ENCODE results near the gene ARHGEF3. TPM values are rescaled to one million over a fixed set of nuclear protein-coding genes. Genes with fewer than 3 reads are reported as not detected.
"Not testable (repeated sequence)": the region's sequence is repeated elsewhere in the genome, so short reads cannot be mapped to it uniquely, and the experiment has no call there.

ARHGEF3 gene
- total RNA-seq, 1 experiment from 2014 or later = 10.2 TPM

GRCh38 chr3:56711344-56711743, 90.4 kb downstream of the ARHGEF3 start:
- H3K27ac Mint-ChIP-seq (ENCODE audit: unreplicated experiment) = no peak overlapping the region
- CTCF ChIA-PET = no interaction called here
- no peaks in the 10 kb centered on the region for H3K4me1 Mint-ChIP-seq (ENCODE audit: low read depth, unreplicated experiment)
- H3K9me3 Mint-ChIP-seq (ENCODE audit: unreplicated experiment) = no peaks in the 10 kb centered on the region
- no peaks in the 10 kb centered on the region for H3K27me3 Mint-ChIP-seq (ENCODE audit: insufficient read depth, unreplicated experiment)
- intact Hi-C loops (cut with micrococcal nuclease; ENCODE audit: unreplicated experiment) = no loop called here
- no peak overlapping the region for H3K4me3 Mint-ChIP-seq (ENCODE audit: unreplicated experiment)
- TF ChIP-seq CTCF (IDR thresholded peaks at IDR 0.05; ENCODE audit: insufficient read depth in 1 of 2, low read depth in 1 of 2, low read length in 1 of 2, severe bottlenecking in 1 of 2, unreplicated experiment in 1 of 2) = no peak
- peaks cover 6% of the 10 kb centered on the region for H3K9me3 ChIP-seq
- no peaks in the 10 kb centered on the region for H3K4me1 ChIP-seq
- no peak for DNase-seq
- no peak overlapping the region for H3K4me3 ChIP-seq (ENCODE audit: low read depth, low read length)
- H3K36me3 ChIP-seq (ENCODE audit: control insufficient read depth, insufficient read depth, low read length) = no peaks in the 10 kb centered on the region
- POLR2A ChIA-PET = no interaction called here
- no peaks in the 10 kb centered on the region for H3K27me3 ChIP-seq (replicated peaks; ENCODE audit: control insufficient read depth, insufficient read depth, low read length)
- BruUV-seq (replicated peaks) = no TSS peak
- no peaks in the 10 kb centered on the region for H3K36me3 Mint-ChIP-seq (ENCODE audit: insufficient read depth, unreplicated experiment)

- intact Hi-C loops (cut with micrococcal nuclease; ENCODE audit: unreplicated experiment); POLR2A ChIA-PET: not testable (repeated sequence)
Measured at GRCh38 chr3:56707412-56707811, 94.3 kb downstream of the ARHGEF3 start.

GRCh38 chr3:56706629-56707028, 95.1 kb downstream of the ARHGEF3 start:
- H3K4me3 ChIP-seq (ENCODE audit: low read depth, low read length) = no peak overlapping the region
- Mint-ChIP-seq H3K27ac (ENCODE audit: unreplicated experiment) (no peak overlapping the region), H3K9me3 (ENCODE audit: unreplicated experiment) (no peaks in the 10 kb centered on the region), H3K4me3 (ENCODE audit: unreplicated experiment) (no peak overlapping the region), H3K4me1 (ENCODE audit: low read depth, unreplicated experiment) (no peaks in the 10 kb centered on the region), H3K27me3 (ENCODE audit: insufficient read depth, unreplicated experiment) (no peaks in the 10 kb centered on the region), H3K36me3 (ENCODE audit: insufficient read depth, unreplicated experiment) (no peaks in the 10 kb centered on the region)
- no peaks in the 10 kb centered on the region for H3K4me1 ChIP-seq
- no TSS peak for BruUV-seq (replicated peaks)
- no peak for TF ChIP-seq CTCF (IDR thresholded peaks at IDR 0.05; ENCODE audit: insufficient read depth in 1 of 2, low read depth in 1 of 2, low read length in 1 of 2, severe bottlenecking in 1 of 2, unreplicated experiment in 1 of 2)
- no peak for DNase-seq
- no peaks in the 10 kb centered on the region for H3K36me3 ChIP-seq (ENCODE audit: control insufficient read depth, insufficient read depth, low read length)
- ChIA-PET POLR2A (no interaction called here), CTCF (interaction anchor here (1.1 kb wide), 1 partner anchor 95 kb away, joined by 5 read pairs; the partner anchor contains the start of gene ARHGEF3)
- H3K9me3 ChIP-seq = peaks cover 8% of the 10 kb centered on the region
- intact Hi-C loops (cut with micrococcal nuclease; ENCODE audit: unreplicated experiment) = no loop called here
- H3K27me3 ChIP-seq (replicated peaks; ENCODE audit: control insufficient read depth, insufficient read depth, low read length) = no peaks in the 10 kb centered on the region

More at GRCh38 chr3:56707412-56707811, 94.3 kb downstream of the ARHGEF3 start:
- H3K36me3 ChIP-seq (ENCODE audit: control insufficient read depth, insufficient read depth, low read length); H3K27ac Mint-ChIP-seq (ENCODE audit: unreplicated experiment); H3K27me3 ChIP-seq (replicated peaks; ENCODE audit: control insufficient read depth, insufficient read depth, low read length); H3K9me3 Mint-ChIP-seq (ENCODE audit: unreplicated experiment); H3K4me1 Mint-ChIP-seq (ENCODE audit: low read depth, unreplicated experiment); H3K27me3 Mint-ChIP-seq (ENCODE audit: insufficient read depth, unreplicated experiment); H3K4me1 ChIP-seq; CTCF ChIA-PET; H3K4me3 ChIP-seq (ENCODE audit: low read depth, low read length); H3K36me3 Mint-ChIP-seq (ENCODE audit: insufficient read depth, unreplicated experiment); H3K9me3 ChIP-seq; BruUV-seq (replicated peaks); DNase-seq; H3K4me3 Mint-ChIP-seq (ENCODE audit: unreplicated experiment): not testable (repeated sequence)

- BruUV-seq (replicated peaks) = no TSS peak
- POLR2A ChIA-PET = no interaction called here
- Mint-ChIP-seq H3K27ac (ENCODE audit: unreplicated experiment) (no peak overlapping the region), H3K9me3 (ENCODE audit: unreplicated experiment) (no peaks in the 10 kb centered on the region), H3K4me1 (ENCODE audit: low read depth, unreplicated experiment) (peaks cover 12% of the 10 kb centered on the region), H3K36me3 (ENCODE audit: insufficient read depth, unreplicated experiment) (no peaks in the 10 kb centered on the region), H3K4me3 (ENCODE audit: unreplicated experiment) (no peak overlapping the region), H3K27me3 (ENCODE audit: insufficient read depth, unreplicated experiment) (no peaks in the 10 kb centered on the region)
- Histone ChIP-seq H3K9me3 (peaks cover 8% of the 10 kb centered on the region), H3K4me3 (ENCODE audit: low read depth, low read length) (no peak overlapping the region), H3K4me1 (peaks cover 4% of the 10 kb centered on the region; the same call in 1 of the 2 replicates), H3K36me3 (ENCODE audit: control insufficient read depth, insufficient read depth, low read length) (no peaks in the 10 kb centered on the region), H3K27me3 (replicated peaks; ENCODE audit: control insufficient read depth, insufficient read depth, low read length) (no peaks in the 10 kb centered on the region)
- TF ChIP-seq CTCF (IDR thresholded peaks at IDR 0.05; ENCODE audit: insufficient read depth in 1 of 2, low read depth in 1 of 2, low read length in 1 of 2, severe bottlenecking in 1 of 2, unreplicated experiment in 1 of 2) = no peak
- CTCF ChIA-PET = interaction anchor here (0.6 to 1.4 kb wide), 3 partner anchors 12 to 284 kb away, joined by 6 to 12 read pairs (median 11); partner anchors contain the start of gene ARHGEF3
- DNase-seq = no peak
- intact Hi-C loops (cut with micrococcal nuclease; ENCODE audit: unreplicated experiment) = no loop called here
Measured at GRCh38 chr3:56704706-56705105, 97.0 kb downstream of the ARHGEF3 start.
